ENCODE data around the gene STUM.
"Not testable (repeated sequence)": the region's sequence is repeated elsewhere in the genome, so short reads cannot be mapped to it uniquely, and the experiment has no call there.

STUM gene

DNA sequence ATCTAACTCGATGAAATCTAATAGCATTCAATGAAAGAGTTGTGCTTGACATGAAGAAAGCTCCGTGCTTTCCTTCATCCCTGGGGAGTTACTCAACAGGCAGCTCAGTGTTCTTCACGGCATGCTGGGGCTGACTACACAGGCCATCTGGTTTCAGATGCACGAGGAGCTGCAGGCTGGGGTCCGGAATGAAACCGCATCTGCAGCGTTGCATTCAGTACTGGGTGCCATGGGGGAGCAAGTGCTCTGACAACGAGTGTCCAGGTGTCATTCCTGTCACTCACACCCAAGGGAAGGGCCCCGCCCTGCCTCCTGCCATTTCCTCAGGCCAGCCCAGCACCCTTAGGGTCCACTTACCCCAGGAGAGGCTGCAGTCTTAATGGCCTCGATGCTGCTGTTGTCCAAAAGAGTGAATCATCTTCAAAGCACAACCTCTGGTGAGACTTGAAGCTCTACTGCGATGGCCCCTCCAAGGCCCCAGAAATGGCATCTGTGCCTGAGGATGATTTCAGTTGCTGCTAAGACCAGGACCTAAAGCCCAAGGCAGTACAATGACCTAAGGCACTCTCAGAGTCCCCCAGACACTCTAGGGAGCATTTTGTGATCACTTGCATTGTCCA is 61.4 kb downstream of the STUM start:
- in situ Hi-C loops (cut with HindIII; ENCODE audit: low pct_ligation_motif_present, low pct_unique_long_range_greater_than_20kb, low sequenced_read_pairs), result no loop called here
- DNase-seq, result no peak

DNA sequence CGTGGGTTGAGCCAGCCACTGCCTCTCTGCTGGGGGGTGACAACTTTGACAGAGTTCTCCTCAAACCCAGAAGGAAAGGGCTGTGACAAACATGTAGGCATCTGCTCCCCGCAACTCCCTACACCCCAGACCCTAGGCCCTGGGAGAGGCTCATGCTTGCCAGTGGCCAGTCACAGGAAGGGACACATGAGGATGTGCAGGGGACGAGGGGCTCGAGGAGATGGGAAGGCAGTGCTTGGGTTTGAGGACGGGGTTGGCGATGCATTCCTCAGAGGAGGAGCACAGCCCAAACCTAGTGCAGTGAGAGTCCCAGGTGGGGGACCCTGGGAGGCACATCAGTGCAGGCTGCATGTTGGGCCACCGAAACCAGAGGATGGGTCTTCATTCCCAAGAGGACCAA is 62.1 kb downstream of the STUM start:
- DNase-seq, result no peak

GRCh38 chr1:226611301-226611700 is 62.7 kb downstream of the STUM start:
- no peak for DNase-seq
- in situ Hi-C loops (cut with HindIII; ENCODE audit: low pct_ligation_motif_present, low pct_unique_long_range_greater_than_20kb, low sequenced_read_pairs), result no loop called here

More for the DNA sequence above, 62.1 kb downstream of the STUM start:
- in situ Hi-C loops (cut with HindIII; ENCODE audit: low pct_ligation_motif_present, low pct_unique_long_range_greater_than_20kb, low sequenced_read_pairs), result no loop called here

DNA sequence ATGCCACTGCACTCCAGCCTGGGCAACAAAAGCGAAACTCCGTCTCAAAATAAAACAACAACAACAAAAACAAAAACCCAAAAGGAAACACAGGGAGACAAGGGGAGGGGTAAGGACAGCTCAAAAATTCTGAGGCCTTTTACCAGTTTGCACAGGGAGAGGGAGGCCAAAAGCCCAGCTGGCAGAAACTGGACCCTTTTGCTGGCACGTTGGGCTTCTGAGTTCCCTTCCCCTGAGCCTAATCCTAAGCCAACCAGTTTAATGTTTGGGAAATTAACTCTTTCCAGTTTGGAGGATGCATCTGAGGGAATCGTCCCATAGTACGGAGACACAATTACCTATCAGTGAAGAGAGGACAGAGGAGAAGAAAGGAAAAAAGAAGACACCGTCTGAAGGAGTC is 63.4 kb downstream of the STUM start:
- DNase-seq; in situ Hi-C loops (cut with HindIII; ENCODE audit: low pct_ligation_motif_present, low pct_unique_long_range_greater_than_20kb, low sequenced_read_pairs): not testable (repeated sequence)

DNA sequence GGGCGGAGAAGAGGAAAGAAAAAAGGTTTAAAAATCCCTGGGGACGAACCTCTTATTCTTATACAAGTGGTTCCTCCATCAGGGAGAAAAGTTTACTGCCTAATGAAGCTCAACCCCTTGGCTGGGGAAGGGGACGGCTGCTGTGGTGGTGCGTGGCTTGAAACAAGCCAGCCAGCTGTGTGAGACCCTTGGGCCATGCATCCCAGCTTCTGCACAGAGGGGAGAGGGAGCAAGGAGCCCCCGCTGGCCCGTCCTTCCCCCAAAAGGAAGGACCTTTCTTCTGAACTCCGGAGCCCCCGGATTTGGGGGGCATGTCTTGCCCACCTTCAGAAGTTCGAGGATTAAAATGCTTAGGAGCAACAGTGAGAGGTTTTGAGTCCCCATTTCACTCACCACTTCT is 67.3 kb downstream of the STUM start:
- no peak for DNase-seq
- in situ Hi-C loops (cut with HindIII; ENCODE audit: low pct_ligation_motif_present, low pct_unique_long_range_greater_than_20kb, low sequenced_read_pairs), result no loop called here

DNA sequence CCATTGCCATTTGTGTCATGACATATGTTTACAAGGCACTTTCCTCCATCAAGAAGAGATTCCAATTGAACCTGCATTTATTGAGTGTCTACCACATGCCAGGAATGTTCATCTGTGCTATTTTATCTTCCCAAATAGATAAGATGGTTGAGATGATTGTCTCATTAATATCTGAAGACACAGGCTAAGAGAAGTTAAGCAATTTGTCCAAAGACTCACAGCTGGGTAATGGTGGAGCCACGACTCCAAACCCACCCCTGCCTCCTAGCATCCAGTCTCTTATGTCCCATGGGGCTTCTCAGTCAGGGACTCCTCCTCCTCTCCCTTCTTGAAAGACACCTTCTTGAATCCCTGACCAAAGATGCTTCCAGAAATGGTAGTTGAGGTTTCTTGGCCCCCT is 68.1 kb downstream of the STUM start:
- DNase-seq, result no peak
- in situ Hi-C loops (cut with HindIII; ENCODE audit: low pct_ligation_motif_present, low pct_unique_long_range_greater_than_20kb, low sequenced_read_pairs), result no loop called here

- DNase-seq, result no peak
- in situ Hi-C loops (cut with HindIII; ENCODE audit: low pct_ligation_motif_present, low pct_unique_long_range_greater_than_20kb, low sequenced_read_pairs), result no loop called here
Measured at GRCh38 chr1:226617109-226617508, 68.5 kb downstream of the STUM start.

DNA sequence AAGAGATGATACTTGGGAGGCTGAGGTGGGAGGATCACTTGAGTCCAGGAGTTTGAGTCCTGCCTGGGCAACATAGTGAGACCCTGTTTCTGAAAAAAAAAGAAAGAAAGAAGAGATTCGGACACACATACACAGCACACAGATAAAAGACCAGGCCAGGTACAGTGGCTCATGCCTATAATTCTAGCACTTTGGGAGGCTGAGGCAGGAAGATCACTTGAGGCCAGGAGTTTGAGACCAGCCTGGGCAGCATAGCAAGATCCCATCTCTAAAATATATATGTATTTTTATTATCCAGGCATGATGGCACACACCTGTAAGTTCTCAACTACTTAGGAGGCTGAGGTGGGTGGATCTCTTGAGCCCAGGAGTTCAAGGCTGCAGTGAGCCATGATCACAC is 69.2 kb downstream of the STUM start:
- in situ Hi-C loops (cut with HindIII; ENCODE audit: low pct_ligation_motif_present, low pct_unique_long_range_greater_than_20kb, low sequenced_read_pairs); DNase-seq: not testable (repeated sequence)

GRCh38 chr1:226618380-226618779 is 69.8 kb downstream of the STUM start:
- DNase-seq, result no peak
- in situ Hi-C loops (cut with HindIII; ENCODE audit: low pct_ligation_motif_present, low pct_unique_long_range_greater_than_20kb, low sequenced_read_pairs), result no loop called here

DNA sequence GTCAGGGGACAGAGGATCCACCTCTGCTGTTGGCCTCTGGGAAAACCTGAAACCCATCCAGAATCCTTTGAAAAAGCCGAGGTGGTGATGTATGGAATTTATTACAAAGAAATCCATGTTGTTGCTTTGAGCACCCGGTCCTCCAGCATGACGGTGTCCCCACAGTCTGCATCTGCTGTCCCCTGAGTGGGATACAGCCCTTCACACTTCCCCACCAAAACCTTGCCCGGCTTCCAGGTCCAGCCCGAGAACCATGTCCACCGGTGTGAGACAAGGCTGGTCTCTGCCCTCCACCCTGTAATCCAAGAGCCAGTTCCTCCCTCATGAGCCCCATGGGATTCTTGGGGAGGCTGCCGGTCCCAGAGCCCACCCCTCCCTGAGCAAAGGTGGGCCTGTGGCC is 70.5 kb downstream of the STUM start:
- DNase-seq, result no peak
- in situ Hi-C loops (cut with HindIII; ENCODE audit: low pct_ligation_motif_present, low pct_unique_long_range_greater_than_20kb, low sequenced_read_pairs), result no loop called here

- in situ Hi-C loops (cut with HindIII; ENCODE audit: low pct_ligation_motif_present, low pct_unique_long_range_greater_than_20kb, low sequenced_read_pairs), result no loop called here
Measured at GRCh38 chr1:226622012-226622411, 73.4 kb downstream of the STUM start.

GRCh38 chr1:226624526-226624925 is 76.0 kb downstream of the STUM start:
- in situ Hi-C loops (cut with HindIII; ENCODE audit: low pct_ligation_motif_present, low pct_unique_long_range_greater_than_20kb, low sequenced_read_pairs), result no loop called here
- no peak for DNase-seq

More at GRCh38 chr1:226622012-226622411, 73.4 kb downstream of the STUM start:
- DNase-seq, result no peak

- DNase-seq, result no peak
- in situ Hi-C loops (cut with HindIII; ENCODE audit: low pct_ligation_motif_present, low pct_unique_long_range_greater_than_20kb, low sequenced_read_pairs), result no loop called here
Measured at GRCh38 chr1:226625326-226625725, 76.8 kb downstream of the STUM start.

- DNase-seq, result no peak
- in situ Hi-C loops (cut with HindIII; ENCODE audit: low pct_ligation_motif_present, low pct_unique_long_range_greater_than_20kb, low sequenced_read_pairs), result no loop called here
Measured at GRCh38 chr1:226625832-226626576, 77.4 kb downstream of the STUM start.

DNA sequence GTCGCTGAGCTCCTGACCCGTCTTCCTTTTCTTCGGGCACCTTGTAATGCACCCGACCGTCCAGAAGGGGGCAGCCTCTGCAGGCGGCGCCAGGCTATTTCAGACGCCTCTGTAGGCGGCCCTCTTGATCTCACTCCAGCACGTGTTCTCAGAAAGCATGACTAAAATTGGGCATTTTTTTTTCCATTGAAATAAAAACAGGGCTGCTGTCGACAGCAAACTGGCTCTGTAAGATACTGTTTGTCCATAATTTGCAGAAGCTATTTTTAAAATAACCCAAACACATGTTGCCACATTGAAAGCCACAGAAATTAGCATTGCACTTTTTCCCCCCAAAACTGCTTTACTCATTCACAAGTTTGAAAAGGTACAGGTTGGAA is 78.0 kb downstream of the STUM start:
- peak; percentile 60 for DNase-seq
- in situ Hi-C loops (cut with HindIII; ENCODE audit: low pct_ligation_motif_present, low pct_unique_long_range_greater_than_20kb, low sequenced_read_pairs), result no loop called here

GRCh38 chr1:226627050-226627755 is 78.6 kb downstream of the STUM start:
- in situ Hi-C loops (cut with HindIII; ENCODE audit: low pct_ligation_motif_present, low pct_unique_long_range_greater_than_20kb, low sequenced_read_pairs), result no loop called here
- no peak for DNase-seq

DNA sequence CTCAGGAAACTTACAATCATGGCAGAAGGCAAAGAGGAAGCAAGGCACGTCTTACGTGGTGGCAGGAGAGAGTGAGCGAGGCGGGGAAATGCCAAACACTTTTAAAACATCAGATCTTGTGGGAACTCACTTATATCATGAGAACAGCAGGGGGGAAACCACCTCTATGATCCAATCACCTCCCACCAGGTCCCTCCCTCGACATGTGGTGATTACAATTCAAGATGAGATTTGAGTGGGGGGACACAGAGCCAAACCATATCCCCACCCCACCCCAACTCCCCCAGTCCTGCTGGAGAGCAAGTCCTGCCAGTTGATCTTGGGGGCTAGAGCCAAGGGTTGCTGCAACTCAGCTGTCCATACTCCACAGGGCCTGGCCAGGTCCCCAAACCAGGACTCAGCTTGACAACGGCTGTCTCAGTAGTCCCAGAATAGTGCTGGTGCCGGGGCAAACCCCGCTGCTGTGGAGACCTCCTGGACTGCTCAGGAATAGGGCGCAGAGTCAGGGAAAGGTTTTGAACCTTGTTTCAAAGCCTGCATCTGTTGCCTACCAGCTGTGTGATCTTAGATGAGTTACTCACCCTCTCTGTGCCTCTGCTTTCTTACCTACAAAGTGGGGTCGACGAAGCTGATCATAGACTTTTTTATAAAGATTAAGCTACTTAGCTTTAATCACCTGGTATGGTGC is 79.5 kb downstream of the STUM start:
- in situ Hi-C loops (cut with HindIII; ENCODE audit: low pct_ligation_motif_present, low pct_unique_long_range_greater_than_20kb, low sequenced_read_pairs), result no loop called here
- no peak for DNase-seq

GRCh38 chr1:226628612-226629155 is 80.1 kb downstream of the STUM start:
- in situ Hi-C loops (cut with HindIII; ENCODE audit: low pct_ligation_motif_present, low pct_unique_long_range_greater_than_20kb, low sequenced_read_pairs), result no loop called here
- DNase-seq, result no peak
